NT2/D1 (cell line): ENCODE measurements around the gene VMAC.
A peak's percentile ranks its signal among the peaks of the same experiment; 100 is the strongest.

Experiments used
- DNase-seq: peaks from one replicate; pipeline ENCODE4 v3.0.0-alpha.2; 2011; ENCODE audit warnings: low read depth, low spot score
- H3K27me3 ChIP-seq: 2 replicates; pipeline ENCODE4 v1.6.0; 2011; ENCODE audit warnings: mild to moderate bottlenecking; ENCODE audit not compliant: insufficient read length, insufficient read depth
- H3K36me3 ChIP-seq: 2 replicates; pipeline ENCODE4 v1.6.1; 2011; ENCODE audit warnings: mild to moderate bottlenecking, low read length, mixed read lengths; ENCODE audit not compliant: insufficient read depth, insufficient read length
- H3K4me1 ChIP-seq: 2 replicates; pipeline ENCODE4 v1.5.1; 2011; ENCODE audit not compliant: insufficient read depth, insufficient read length
- H3K4me3 ChIP-seq: 2 replicates; pipeline ENCODE4 v1.5.1; 2011; ENCODE audit warnings: low read depth; ENCODE audit not compliant: insufficient read length
- H3K9ac ChIP-seq: 2 replicates; pipeline ENCODE4 v1.6.0; 2011; ENCODE audit warnings: low read depth; ENCODE audit not compliant: insufficient read length
- H3K9me3 ChIP-seq: 2 replicates; pipeline ENCODE4 v1.5.1; 2011; ENCODE audit warnings: mild to moderate bottlenecking, low read length; ENCODE audit not compliant: insufficient read depth
- SUZ12 ChIP-seq: IDR thresholded peaks from 2 replicates; pipeline ENCODE4 v1.6.1; 2011; ENCODE audit not compliant: insufficient read length, insufficient read depth; ENCODE audit errors: extremely low read depth
- YY1 ChIP-seq: IDR thresholded peaks from 2 replicates; pipeline ENCODE4 v1.6.1; 2011; ENCODE audit not compliant: insufficient read length, insufficient read depth
- ZNF274 ChIP-seq: IDR thresholded peaks from 2 replicates; pipeline ENCODE4 v1.6.1; 2011; ENCODE audit warnings: mild to moderate bottlenecking, low read depth, low read length

Gene VMAC

DNA sequence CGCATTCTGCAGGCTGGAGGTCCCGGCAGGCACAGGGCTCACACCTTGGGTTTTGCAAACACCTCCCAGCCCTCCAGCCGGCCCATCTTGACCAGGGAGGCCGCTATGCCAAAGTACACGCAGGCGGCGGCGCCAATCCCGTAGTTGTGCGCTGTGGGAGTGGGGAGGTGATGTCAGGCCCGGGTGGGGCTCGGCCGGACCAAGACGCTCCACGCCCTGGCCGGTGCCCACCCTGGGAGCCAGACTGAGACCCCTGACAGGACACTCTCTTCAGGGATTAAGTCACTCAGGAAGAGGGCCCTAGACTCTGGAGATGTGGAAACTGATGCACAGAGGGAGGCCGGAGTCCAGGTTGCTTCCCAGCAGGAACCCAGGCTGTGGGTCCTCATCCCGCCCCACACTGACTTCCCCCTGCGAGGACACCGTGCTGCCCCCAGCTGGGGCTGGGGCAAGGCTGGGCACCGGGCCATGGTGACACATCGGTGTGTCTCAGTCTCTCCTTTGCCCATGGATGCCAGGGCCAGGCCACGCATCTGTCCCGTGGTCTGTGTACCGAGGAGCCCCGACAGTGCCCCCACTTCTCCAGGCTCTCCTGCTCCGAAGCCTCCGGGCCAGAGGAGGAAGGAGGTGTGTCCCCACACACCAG, 9.8 kb upstream of the VMAC start:
- Histone ChIP-seq H3K36me3 (peaks cover 53% of the 10 kb centered on the region), H3K27me3 (no peaks in the 10 kb centered on the region), H3K4me3 (no peak overlapping the region), H3K4me1 (peaks cover 10% of the 10 kb centered on the region), H3K9me3 (no peaks in the 10 kb centered on the region), H3K9ac (no peak overlapping the region)
- DNase-seq = no peak
- TF ChIP-seq ZNF274 (no peak), SUZ12 (no peak)

DNA sequence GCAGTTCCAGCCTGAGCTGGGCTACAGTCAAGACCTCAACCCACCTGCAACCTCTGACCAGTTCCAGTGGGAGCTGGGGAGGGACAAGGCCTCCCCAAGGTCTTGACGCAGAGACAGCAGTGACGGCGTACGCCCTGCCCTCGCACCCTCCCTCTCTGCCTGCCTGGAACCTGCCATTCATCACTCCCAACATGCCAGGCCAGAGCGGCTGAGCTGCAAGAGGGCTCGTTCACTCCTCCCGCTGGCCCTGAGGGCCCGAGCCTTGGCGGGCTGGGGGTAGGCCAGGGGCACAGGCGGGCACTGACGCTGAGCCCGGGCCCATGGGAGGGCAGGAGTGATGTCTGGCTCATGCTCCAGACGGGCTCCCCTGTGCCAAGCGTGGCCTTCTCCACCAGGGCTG, 9.3 kb upstream of the VMAC start:
- TF ChIP-seq YY1 = no peak
- Histone ChIP-seq H3K36me3 (peaks cover 58% of the 10 kb centered on the region), H3K4me3 (no peak overlapping the region), H3K9ac (no peak overlapping the region), H3K4me1 (peaks cover 10% of the 10 kb centered on the region), H3K9me3 (no peaks in the 10 kb centered on the region), H3K27me3 (no peaks in the 10 kb centered on the region)
- no peak for DNase-seq

DNA sequence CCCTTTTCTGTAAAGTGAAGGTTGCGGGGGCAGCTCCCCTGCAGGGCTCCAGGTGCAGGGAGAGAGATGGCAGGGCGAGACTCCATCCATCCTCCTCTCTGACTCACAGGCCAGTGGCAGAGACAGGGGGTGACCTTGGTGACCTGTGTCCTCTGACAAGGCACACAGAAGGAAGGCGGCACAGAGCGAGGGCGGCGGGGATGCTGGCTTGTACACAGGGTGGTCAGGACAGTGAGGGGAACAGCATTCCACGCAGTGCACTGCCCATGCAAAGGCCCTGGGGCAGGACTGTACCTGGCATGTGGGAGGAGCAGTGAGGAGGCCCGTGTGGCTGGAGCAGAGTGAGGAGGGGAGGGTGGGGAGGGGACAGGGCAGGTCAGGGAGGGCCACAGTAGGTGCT, 8.8 kb upstream of the VMAC start:
- Histone ChIP-seq H3K36me3 (peaks cover 62% of the 10 kb centered on the region), H3K9ac (no peak overlapping the region), H3K9me3 (no peaks in the 10 kb centered on the region), H3K27me3 (no peaks in the 10 kb centered on the region), H3K4me3 (no peak overlapping the region), H3K4me1 (peaks cover 10% of the 10 kb centered on the region)
- no peak for DNase-seq
- TF ChIP-seq YY1 (no peak), ZNF274 (no peak), SUZ12 (no peak)

DNA sequence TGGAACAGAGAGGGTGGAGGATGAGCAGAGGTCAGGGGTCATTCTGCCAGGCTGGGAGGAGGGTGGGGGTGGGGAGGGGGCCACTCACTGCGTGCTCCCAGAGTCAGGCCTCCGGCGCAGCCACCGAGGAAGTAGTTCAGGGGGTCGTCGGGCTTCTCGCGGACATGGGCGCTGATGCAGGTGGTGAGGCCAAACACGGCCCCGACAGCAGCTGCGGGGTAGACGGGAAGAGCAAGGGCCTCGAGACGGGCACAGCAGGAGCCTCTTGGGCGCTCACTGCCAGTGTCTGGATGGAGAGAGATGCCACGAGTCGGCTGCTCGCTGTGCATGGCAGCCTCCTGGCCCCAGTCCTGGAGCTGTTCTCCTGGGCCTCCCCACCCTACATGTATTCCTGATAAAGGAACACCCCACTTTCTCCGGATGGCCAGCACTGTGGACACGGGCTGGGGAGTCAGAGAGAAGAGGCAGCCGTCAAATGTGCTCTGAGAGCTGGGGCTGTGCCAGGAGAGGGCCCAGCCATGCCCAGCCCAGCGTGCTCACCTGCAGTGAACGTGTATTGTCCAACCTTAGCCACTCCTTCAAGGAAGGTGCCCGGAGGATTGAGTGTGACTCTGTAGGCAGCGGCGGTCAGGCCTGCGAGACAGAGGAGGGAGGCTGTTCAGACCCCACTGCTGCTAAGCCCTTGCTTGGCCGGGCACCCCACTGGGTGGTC, 8.2 kb upstream of the VMAC start:
- TF ChIP-seq YY1 = no peak
- no peak for TF ChIP-seq SUZ12
- no peak for TF ChIP-seq ZNF274

DNA sequence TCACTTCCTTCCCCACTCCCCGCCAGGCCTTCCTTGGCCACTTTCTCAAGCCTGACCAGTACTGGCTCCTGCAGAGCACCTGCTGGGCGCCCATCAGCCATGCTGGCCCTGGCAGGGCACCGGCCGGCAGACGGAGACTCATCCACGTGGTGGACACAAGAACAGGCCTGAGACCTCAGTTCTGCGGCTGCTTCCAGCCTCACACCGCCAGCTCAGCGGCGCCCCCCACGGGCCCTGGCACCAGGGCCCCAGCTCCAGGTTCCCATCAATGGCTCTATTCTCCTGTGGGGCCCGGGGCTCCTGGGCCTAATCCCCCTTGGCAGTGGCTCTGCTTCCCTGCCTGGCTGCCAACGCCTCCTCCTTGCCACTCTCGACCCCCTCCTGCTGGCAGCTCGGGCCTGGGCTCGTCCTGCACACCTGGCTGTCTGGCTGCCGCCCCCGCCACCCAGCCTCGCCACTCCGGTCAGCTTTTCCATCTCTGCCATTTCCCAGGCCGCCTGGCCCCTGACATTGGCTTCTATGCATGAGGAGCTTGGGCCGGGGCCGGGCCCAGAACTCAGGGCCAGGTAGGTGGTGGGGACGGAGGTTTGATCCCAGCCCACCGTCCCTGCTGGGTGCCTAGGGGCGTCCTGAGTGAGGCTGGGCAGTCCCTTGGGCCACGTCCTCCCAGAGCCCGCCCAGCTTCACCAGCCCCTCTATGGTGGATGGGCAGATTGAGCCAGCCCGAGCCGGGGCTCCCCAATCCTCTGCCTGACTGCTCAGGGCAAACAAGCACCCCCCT, 7.3 kb upstream of the VMAC start:
- Histone ChIP-seq H3K4me1 (peaks cover under 1% of the 10 kb centered on the region), H3K36me3 (peaks cover 71% of the 10 kb centered on the region), H3K4me3 (no peak overlapping the region), H3K9me3 (no peaks in the 10 kb centered on the region), H3K27me3 (no peaks in the 10 kb centered on the region), H3K9ac (peak overlapping the region; percentile 3)
- no peak for DNase-seq
- no peak for TF ChIP-seq YY1
- no peak for TF ChIP-seq ZNF274
- TF ChIP-seq SUZ12 = no peak

More for the DNA sequence above, 8.2 kb upstream of the VMAC start:
- Histone ChIP-seq H3K9me3 (no peaks in the 10 kb centered on the region), H3K4me1 (peaks cover 9% of the 10 kb centered on the region), H3K4me3 (no peak overlapping the region), H3K9ac (no peak overlapping the region), H3K27me3 (no peaks in the 10 kb centered on the region), H3K36me3 (peaks cover 68% of the 10 kb centered on the region)
- DNase-seq = no peak

DNA sequence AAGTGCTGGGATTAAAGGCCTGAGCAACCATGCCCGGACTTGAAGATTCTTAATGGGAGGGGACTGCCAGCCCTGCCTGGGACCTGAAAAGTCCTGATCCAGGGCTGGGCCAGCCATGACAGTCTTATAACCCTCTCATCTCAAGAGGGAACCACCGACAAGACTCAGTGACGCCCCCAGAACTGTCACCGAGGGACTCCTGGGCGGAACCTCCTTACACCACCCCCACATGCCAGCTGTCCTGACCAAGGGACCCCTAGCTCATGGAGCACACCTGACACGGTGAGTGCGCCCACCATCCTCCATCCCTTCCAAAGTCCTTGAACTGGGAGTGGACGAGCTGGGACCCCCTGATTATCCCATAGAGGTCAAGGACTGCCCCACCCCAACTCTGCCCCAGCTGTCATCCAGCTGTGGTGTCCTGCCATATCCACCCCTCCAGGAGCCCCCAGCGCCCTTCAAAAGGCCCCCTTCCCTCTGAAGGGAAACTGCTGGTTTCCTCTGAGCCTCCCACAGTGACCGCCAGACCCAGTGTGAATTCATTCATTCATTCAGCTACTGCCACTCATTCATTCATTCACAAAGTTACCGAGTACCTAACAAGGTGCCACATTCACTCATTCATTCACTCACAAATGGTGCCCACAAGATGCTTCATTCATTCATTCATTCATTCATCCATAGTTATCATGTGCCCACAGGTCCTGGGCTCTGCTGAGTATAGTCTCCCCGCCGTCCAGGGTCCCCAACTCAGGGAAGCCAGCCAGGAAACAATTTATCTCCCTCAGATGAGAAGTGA, 4.7 kb upstream of the VMAC start:
- no peak for DNase-seq
- H3K4me1 ChIP-seq = no peaks in the 10 kb centered on the region
- no peak for TF ChIP-seq YY1
- no peak for TF ChIP-seq SUZ12
- no peak for TF ChIP-seq ZNF274
- no peak overlapping the region for H3K4me3 ChIP-seq
- no peak overlapping the region for H3K9ac ChIP-seq
- no peaks in the 10 kb centered on the region for H3K27me3 ChIP-seq
- H3K9me3 ChIP-seq = no peaks in the 10 kb centered on the region
- peaks cover 59% of the 10 kb centered on the region for H3K36me3 ChIP-seq
